Spinal cord (tissue), 10 donors: ENCODE data around the gene CTNNBIP1. TPM values are rescaled to one million over a fixed set of nuclear protein-coding genes. Genes with fewer than 3 reads are reported as not detected.

Experiments
- DNase-seq, 6 donors: peaks; one replicate each; pipeline versions ENCODE4 v3.0.0 to v3.0.0-alpha.2; 2013 to 2015; ENCODE audit warnings: low spot score in 6 of 6, low read depth in 4 of 6
- H3K27ac ChIP-seq: one replicate; pipeline ENCODE4 v1.5.1; 2013; ENCODE audit warnings: low read depth, low read length, control low read depth
- H3K27me3 ChIP-seq: one replicate; pipeline ENCODE4 v1.6.1; 2013; ENCODE audit warnings: low read length; ENCODE audit not compliant: control insufficient read depth, insufficient read depth
- H3K36me3 ChIP-seq: one replicate; pipeline ENCODE4 v1.6.1; 2013; ENCODE audit warnings: low read length; ENCODE audit not compliant: control insufficient read depth, insufficient read depth
- H3K4me1 ChIP-seq: one replicate; pipeline ENCODE4 v1.6.1; 2013; ENCODE audit warnings: low read length; ENCODE audit not compliant: control insufficient read depth, insufficient read depth
- H3K4me3 ChIP-seq: one replicate; pipeline ENCODE4 v1.5.1; 2013; ENCODE audit warnings: low read depth, low read length, control low read depth
- H3K9me3 ChIP-seq: one replicate; pipeline ENCODE4 v1.6.1; 2013; ENCODE audit warnings: low read length; ENCODE audit not compliant: control insufficient read depth, insufficient read depth
- WGBS: methylation state at CpG from one replicate; pipeline ENCODE4 v1.1.5; 2013; ENCODE audit warnings: missing lambda C conversion rate; ENCODE audit not compliant: insufficient coverage; 5-methylcytosine and 5-hydroxymethylcytosine counted together
- polyA plus RNA-seq, 2 donors: library from polyadenylated mRNA; unstranded; fragments of 120-200 nt; gene quantifications; one replicate each; pipeline ENCODE4 v1.2.1, GENCODE V29; 2013; ENCODE audit not compliant: insufficient read length in 2 of 2
- total RNA-seq, 2 donors: library from RNA; depleted of rRNA in 1 of 2; stranded (reverse); fragments of 120-200 nt in 1 of 2; fragments of >200 nt in 1 of 2; gene quantifications; one replicate each; pipeline versions ENCODE4 v1.2.3 to v1.2.4, GENCODE V29; 2013 to 2014
- donor health status: healthy.

CTNNBIP1 gene
- total and polyA plus RNA-seq, 4 donors = 30.1 to 69.5 (median 54.2) TPM

GRCh38 chr1:9842781-9843575 is 67.1 kb downstream of the CTNNBIP1 start:
- DNase-seq = peak in 2 of 6 donors; percentile 60 to 85
- 54% methylated on average over 17 of the region's 20 CpGs for WGBS

GRCh38 chr1:9842073-9842711 is 67.9 kb downstream of the CTNNBIP1 start:
- Histone ChIP-seq H3K9me3 (no peaks in the 10 kb centered on the region), H3K27me3 (no peaks in the 10 kb centered on the region), H3K27ac (no peak overlapping the region), H3K36me3 (peaks cover 13% of the 10 kb centered on the region), H3K4me1 (peaks cover 50% of the 10 kb centered on the region), H3K4me3 (no peak overlapping the region)
- 33% methylated on average over 9 of the region's 9 CpGs for WGBS
- peak in 2 of 6 donors; percentile 60 to 75 for DNase-seq

More at GRCh38 chr1:9842781-9843575, 67.1 kb downstream of the CTNNBIP1 start:
- H3K4me3 ChIP-seq = no peak overlapping the region
- no peaks in the 10 kb centered on the region for H3K27me3 ChIP-seq
- H3K9me3 ChIP-seq = no peaks in the 10 kb centered on the region
- peaks cover 50% of the 10 kb centered on the region for H3K4me1 ChIP-seq
- peaks cover 13% of the 10 kb centered on the region for H3K36me3 ChIP-seq
- no peak overlapping the region for H3K27ac ChIP-seq

- no peak overlapping the region for H3K4me3 ChIP-seq
- 96% methylated on average over 2 of the region's 2 CpGs for WGBS
- H3K9me3 ChIP-seq = no peaks in the 10 kb centered on the region
- H3K36me3 ChIP-seq = peaks cover 8% of the 10 kb centered on the region
- no peaks in the 10 kb centered on the region for H3K27me3 ChIP-seq
- no peak overlapping the region for H3K27ac ChIP-seq
- DNase-seq = no peak
- H3K4me1 ChIP-seq = peaks cover 48% of the 10 kb centered on the region
Measured at GRCh38 chr1:9841460-9841859, 68.6 kb downstream of the CTNNBIP1 start.

- DNase-seq = peak in 1 of 6 donors; percentile 66
- WGBS = 83% methylated on average over 1 of the region's 3 CpGs
- H3K4me3 ChIP-seq = no peak overlapping the region
- H3K4me1 ChIP-seq = peaks cover 55% of the 10 kb centered on the region
- H3K9me3 ChIP-seq = no peaks in the 10 kb centered on the region
- H3K36me3 ChIP-seq = peaks cover 8% of the 10 kb centered on the region
- no peaks in the 10 kb centered on the region for H3K27me3 ChIP-seq
- H3K27ac ChIP-seq = no peak overlapping the region
Measured at GRCh38 chr1:9840176-9840575, 69.9 kb downstream of the CTNNBIP1 start.

- Histone ChIP-seq H3K4me1 (peaks cover 52% of the 10 kb centered on the region), H3K9me3 (no peaks in the 10 kb centered on the region), H3K36me3 (peaks cover 4% of the 10 kb centered on the region), H3K27ac (no peak overlapping the region), H3K27me3 (no peaks in the 10 kb centered on the region), H3K4me3 (no peak overlapping the region)
- DNase-seq = no peak
- 52% methylated on average over 10 of the region's 10 CpGs for WGBS
Measured at GRCh38 chr1:9838946-9839345, 71.1 kb downstream of the CTNNBIP1 start.

GRCh38 chr1:9836632-9836960 is 73.5 kb downstream of the CTNNBIP1 start:
- H3K27me3 ChIP-seq = no peaks in the 10 kb centered on the region
- H3K4me1 ChIP-seq = peaks cover 30% of the 10 kb centered on the region
- no peak overlapping the region for H3K27ac ChIP-seq
- no peak for DNase-seq
- no peaks in the 10 kb centered on the region for H3K9me3 ChIP-seq
- no peaks in the 10 kb centered on the region for H3K36me3 ChIP-seq
- no peak overlapping the region for H3K4me3 ChIP-seq
- 72% methylated on average over 4 of the region's 5 CpGs for WGBS

- Histone ChIP-seq H3K27ac (peak overlapping the region; percentile 35), H3K4me1 (peaks cover 30% of the 10 kb centered on the region), H3K9me3 (no peaks in the 10 kb centered on the region), H3K4me3 (no peak overlapping the region), H3K27me3 (no peaks in the 10 kb centered on the region), H3K36me3 (no peaks in the 10 kb centered on the region)
- DNase-seq = peak in 2 of 6 donors; percentile 77
- 21% methylated on average over 12 of the region's 15 CpGs for WGBS
Measured at GRCh38 chr1:9835758-9836631, 74.1 kb downstream of the CTNNBIP1 start.

GRCh38 chr1:9835404-9835757 is 74.7 kb downstream of the CTNNBIP1 start:
- no peak overlapping the region for H3K4me3 ChIP-seq
- no peaks in the 10 kb centered on the region for H3K27me3 ChIP-seq
- no peaks in the 10 kb centered on the region for H3K36me3 ChIP-seq
- DNase-seq = no peak
- 24% methylated on average over 7 of the region's 9 CpGs for WGBS
- no peaks in the 10 kb centered on the region for H3K9me3 ChIP-seq
- H3K27ac ChIP-seq = peak overlapping the region; percentile 35
- peaks cover 29% of the 10 kb centered on the region for H3K4me1 ChIP-seq

- 93% methylated on average over 2 of the region's 3 CpGs for WGBS
- DNase-seq = no peak
- Histone ChIP-seq H3K36me3 (no peaks in the 10 kb centered on the region), H3K27me3 (no peaks in the 10 kb centered on the region), H3K4me1 (peaks cover 23% of the 10 kb centered on the region), H3K4me3 (no peak overlapping the region), H3K27ac (no peak overlapping the region), H3K9me3 (no peaks in the 10 kb centered on the region)
Measured at GRCh38 chr1:9833632-9834031, 76.4 kb downstream of the CTNNBIP1 start.
